Heart left ventricle (tissue), 13 donors: ENCODE results near the gene CNIH3.

ENCODE experiments used
- CTCF ChIP-seq, 12 donors: fragments of 200-600 bp; sonication (generic) in 4 of 12; IDR thresholded peaks; one replicate each; pipeline versions ENCODE4 v1.5.0 to v1.8.0; 2018 to 2022; ENCODE audit warnings: antibody characterized with exemption in 12 of 12, mild to moderate bottlenecking in 5 of 12
- POLR2A ChIP-seq, 2 donors: fragments of 450-650 bp; IDR thresholded peaks; one replicate each; pipeline ENCODE4 v1.6.1; 2017; ENCODE audit warnings: antibody characterized with exemption in 2 of 2, mild to moderate bottlenecking in 2 of 2, moderate library complexity in 2 of 2
- donor health status: ischemic (EF 13 %, LVEDD 7.1; RV severe dilation, severe dysfunction).
- donor health status: DM: no; HTN: yes; CAD: no.
- donor health status: DM: no; HTN: no; CAD: no.
- donor health status: ischemic (EF 25% LVEDD 6.9; RV normal size, moderate dysfunction).
- donor health status: ischemic (EF 25% LVEDD 5.7; RV mildly dilated, moderate dysfunction).
- donor health status: ischemic (EF 35%, LVEDD 5.7; RV mildly dilated, moderate dysfunction).
- donor health status: nonischemic (EF 11% LVEDD 7.7; RV severe dilation, severe dysfunction).
- donor health status: DM: yes; HTN: yes; CAD: no.
- donor health status: PGD.
- donor health status: ischemic (EF 29% LVEDD 5.4; RV normal size, mild dysfunction).
- donor health status: nonischemic (EF 23%, LVEDD 6.1; RV moderate dilation, normal function).

DNA sequence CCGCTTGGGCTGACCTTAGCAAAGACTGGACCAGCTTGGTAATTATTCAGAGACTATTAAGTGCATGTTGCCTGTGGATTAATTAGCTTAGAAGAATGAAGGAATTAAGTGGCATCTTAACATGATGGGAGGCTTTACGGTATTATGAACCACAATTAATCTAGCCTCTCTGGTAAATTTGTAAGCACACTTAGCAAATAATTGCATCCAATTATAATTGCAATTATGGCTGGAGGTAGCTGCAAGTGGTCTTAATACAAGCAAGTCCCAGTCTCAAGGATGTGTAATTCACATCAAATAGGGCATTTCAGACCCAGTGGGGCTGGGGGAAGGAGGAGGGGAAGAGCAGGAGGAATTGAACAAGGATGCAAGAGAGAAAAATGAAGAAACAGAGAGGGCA, 151.6 kb downstream of the CNIH3 start:
- no peak for TF ChIP-seq CTCF (IDR thresholded peaks at IDR 0.05)
- TF ChIP-seq POLR2A (IDR thresholded peaks at IDR 0.05): no peak
